GM19324 (cell line): ENCODE results near the gene SIPA1L3.

ENCODE experiments used
- ATAC-seq: cut with Tn5 transposase; IDR thresholded peaks from one replicate; pipeline ENCODE4 v1.9.1; 2021; ENCODE audit warnings: mild to moderate bottlenecking, moderate library complexity; ENCODE audit not compliant: unreplicated experiment, low FRiP score

SIPA1L3 gene

DNA sequence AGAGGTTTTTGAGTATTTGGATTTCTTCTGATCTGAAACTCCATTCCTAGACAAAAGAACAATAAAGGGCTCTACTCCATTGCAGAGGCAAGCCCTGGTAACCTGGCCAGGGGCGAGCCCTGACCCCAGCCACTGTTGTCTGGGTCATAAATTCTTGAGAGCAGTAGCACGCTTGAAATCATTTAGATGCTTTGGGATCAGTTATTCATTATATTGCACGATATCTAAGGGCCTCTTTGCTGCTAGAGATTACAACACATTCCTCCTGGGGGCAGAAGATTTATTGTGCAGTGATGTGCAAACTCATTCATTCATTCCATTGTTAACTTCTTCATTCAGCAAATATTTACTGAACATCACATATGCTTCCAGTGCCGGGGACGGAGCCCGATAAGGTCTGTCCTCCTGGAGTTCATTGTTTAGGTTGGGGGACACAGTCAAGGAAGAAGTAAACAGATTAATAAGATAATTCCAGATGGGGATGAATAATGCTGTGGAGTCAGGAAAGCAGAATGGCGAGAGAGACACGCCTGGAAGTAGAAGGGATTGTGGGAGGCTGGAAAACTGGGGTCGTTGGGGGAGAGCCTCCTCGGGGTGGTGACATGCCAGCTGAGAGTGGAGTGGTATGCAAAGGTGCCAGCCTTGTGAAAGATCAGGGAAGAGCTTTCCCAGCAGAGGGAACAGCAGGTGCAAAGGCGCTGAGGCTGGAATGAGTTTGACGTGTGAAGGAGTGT lies 34.9 kb downstream of the SIPA1L3 start:
- no peak for ATAC-seq

DNA sequence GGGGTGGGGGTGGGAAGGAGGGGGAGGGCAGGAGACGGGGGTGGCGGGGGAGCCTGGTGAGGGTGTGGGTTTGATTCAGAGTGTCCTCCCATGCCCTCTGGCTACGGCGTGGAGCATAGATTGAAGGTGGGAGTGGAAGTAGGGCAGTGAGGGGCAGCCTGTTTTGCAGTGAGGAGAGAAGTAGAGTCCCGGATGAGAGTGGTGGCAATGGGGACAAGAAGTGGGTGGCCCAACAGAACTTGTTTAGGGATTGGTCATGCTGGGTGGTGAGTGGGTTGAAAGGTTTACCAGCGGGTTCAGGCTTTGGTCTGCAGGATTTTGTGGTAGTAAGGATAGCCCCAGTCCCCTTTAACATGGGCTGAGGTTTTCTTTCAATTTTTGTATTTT lies 35.5 kb downstream of the SIPA1L3 start:
- no peak for ATAC-seq

DNA sequence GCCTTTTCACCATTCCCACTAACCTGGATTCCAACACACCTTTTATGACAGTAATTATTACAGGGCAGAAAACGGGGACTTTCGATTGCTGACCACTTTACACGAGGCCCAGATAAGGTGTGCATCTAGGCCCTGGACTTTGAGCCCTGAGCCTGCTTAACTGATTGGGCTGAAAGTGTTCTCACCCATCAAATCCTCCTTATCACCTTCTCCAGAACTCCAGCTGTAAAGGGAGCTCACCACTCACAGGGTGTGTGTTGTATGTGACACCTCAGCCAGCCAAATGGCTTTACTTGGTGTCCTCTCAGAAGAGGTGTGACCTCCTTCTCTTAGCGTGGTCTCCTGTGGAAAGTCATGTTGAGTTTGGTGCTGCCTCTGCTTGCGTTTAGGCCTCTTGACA lies 36.5 kb downstream of the SIPA1L3 start:
- ATAC-seq: no peak

DNA sequence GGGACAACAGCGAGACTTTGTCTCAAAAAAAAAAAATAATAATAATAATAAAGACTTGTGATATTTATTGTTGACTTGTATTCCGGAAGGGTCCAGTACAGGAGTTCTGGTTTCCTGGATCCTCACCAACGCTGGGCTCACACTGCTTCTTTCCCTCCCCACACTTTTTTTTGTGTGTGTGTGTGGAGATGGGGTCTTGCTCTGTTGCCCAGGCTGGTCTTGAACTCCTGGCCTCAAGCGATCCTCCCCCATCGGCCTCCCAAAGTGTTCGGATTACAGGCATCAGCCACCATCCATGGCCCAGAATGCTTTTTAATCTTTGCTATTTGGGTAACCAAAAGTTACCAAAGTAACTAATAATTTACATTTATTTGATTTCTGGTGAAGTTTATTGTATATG lies 39.1 kb downstream of the SIPA1L3 start:
- no peak for ATAC-seq

DNA sequence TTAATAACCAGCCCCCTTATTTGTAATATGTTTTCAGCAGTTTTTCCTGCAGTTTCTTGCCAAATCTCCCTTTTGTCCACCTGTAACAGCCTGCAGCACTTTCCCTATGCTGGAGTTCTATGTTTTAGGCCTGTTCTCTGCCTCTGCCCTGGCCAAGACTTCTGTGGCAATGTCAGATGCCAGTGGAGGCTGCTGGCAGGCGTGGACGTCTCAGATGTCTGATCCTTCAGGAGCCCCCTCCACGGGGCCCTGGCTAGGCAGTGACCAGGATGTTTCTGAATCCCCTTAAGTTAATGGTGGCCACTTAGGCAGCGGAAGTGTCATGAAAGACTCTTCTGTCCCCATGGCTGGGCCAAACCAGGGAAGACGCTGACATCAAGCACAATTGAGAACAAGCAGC lies 40.8 kb downstream of the SIPA1L3 start:
- ATAC-seq: no peak

GRCh38 chr19:37948362-37948761 lies 41.4 kb downstream of the SIPA1L3 start:
- ATAC-seq: no peak

DNA sequence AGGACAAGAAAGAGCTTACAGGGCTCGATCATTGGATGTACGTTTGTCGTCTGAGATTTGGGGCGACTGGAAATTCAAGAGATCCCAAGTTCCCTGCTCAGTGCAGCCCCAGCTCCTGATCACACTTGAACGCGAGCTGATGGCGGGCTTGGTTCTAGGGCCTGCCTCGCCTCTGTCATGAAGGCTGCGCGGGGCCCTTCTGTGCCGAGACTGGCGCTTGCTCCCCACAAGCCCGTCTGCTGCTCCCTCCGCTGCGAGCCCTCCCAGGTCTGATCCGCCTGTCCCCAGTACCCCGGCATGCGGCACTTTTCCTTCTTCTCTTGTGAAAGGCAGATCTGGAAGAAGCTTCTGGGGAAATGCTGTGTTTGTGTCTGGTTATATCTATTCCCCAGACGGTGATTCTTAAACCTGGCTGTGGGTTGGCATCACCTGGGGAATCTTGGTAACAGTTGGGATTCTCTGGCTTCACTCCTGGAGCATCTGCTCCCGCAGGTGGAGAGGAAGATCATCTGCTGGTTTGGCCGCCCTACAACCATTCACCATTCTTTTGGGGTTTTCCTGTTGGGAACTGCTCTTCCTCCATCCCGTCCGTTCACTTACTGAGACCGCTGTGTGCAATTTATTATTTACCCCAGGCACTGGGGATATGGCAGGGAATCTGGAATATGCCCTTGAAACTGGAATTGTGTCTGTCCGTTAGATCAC lies 43.6 kb downstream of the SIPA1L3 start:
- no peak for ATAC-seq

DNA sequence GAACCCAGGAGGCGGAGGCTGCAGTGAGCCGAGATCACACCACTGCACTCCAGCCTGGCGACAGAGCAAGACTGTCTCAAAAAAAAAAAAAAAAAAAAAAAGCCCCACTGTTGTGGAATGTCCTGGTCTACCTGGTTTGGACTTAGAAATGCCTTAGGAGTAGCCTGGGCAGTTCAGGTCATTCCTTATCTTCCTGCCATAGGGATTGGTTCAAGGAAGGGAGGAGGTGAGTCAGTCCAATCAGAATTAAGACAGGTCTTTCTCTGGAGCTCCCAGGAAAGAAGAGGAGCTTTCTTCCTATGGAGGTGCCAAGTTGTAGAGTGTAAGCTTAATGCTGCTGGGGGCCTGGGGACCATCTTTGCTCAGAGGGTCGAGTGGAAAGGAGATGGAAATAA lies 44.8 kb downstream of the SIPA1L3 start:
- no peak for ATAC-seq

DNA sequence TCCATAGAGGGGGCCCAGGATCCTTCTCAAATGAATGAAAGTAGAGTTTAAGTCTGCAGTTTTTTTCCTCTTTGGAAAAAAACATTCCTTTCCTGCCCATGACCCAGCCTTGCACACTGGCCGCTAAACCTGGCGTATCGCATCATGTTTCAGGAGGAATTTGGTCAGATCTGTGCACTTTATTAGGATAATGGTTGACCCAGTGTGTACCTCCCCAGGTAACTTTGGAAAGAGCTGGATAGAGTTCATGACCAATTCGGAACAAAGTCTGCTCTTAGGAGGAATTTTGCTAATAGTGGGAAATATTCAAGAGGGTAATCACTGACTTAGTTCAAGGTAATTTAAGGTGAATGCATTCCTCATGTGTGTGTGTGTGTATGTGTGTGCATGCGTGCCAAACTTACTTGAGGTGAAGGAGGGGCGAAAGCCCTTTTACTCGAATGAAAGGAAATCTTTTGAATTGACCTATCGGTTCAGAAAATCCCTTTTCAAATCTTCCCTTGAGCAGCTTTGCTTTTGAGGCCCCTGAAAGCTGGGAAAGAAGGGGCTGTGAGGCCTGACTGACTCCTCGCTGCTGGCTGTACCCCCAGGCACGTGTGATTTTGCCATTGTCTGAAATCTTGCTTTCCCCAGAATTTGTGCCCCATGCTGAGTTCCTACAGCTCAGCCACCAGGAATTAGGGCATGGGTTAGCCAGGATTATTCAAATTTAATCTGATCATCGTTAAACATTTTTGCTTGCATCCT lies 46.3 kb downstream of the SIPA1L3 start:
- ATAC-seq: no peak

- no peak for ATAC-seq
These were observed 46.9 kb downstream of the SIPA1L3 start for GRCh38 chr19:37953918-37954303.

DNA sequence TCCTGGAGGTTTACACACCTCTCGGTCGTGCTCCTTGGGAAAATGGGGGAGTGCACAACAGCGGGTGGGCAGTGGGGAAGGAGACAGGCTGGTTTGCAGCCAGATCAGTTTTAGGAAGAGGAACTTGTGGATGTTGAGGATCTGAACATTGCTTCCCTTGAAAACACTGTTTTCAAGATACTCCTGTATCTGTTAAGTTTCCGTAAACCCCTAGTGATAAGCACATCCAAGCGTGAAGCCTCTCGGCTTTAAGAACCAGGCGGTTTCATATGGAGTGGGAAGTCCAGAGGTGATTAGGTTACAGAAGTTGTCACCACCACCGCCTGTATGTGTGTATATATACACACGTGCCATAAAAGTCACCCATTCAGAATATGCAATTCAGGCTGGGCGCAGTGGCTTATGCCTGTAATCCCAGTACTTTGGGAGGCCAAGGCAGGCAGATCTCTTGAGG lies 47.4 kb downstream of the SIPA1L3 start:
- no peak for ATAC-seq

DNA sequence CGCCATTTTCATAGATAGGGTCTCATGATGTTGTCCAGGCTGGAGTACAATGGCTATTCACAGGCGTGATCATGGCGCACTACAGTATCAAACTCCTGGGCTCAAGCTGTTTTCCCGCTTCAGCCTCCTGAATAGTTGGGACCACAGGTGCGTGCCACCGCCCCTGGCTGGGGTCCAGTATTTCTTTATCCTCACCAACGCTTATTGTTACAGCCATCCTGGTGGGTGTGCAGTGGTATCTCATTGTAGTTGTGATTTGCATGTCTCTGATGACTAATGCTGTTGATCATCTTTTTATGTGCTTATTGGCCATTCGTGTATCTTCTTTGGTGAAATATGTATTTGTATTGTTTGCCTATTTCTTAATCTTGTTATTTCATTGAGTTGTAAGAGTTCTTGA lies 49.0 kb downstream of the SIPA1L3 start:
- ATAC-seq: no peak

GRCh38 chr19:37957176-37957575 lies 50.2 kb downstream of the SIPA1L3 start:
- ATAC-seq: no peak

DNA sequence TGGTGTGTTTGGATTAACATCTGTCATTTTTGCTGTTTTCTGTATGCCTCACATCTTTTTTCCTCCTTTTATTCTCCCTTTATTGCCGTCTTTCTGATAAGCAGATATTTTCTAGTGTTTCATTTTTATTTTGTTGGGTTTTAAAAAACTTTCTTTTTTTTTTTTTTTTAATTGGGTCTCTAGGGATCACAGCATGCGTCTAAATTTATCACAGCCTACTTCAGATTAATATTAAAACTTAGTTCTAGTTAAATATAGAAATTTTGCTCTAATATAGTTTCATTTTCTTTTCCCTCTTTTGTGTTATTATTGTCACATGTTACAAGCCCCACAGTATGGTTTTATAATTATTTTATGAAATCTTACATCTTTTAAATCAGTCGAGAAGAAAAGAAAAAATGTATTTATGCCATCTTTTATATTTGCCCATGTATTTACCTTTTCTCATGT lies 52.7 kb downstream of the SIPA1L3 start:
- no peak for ATAC-seq

GRCh38 chr19:37961198-37961597 lies 54.2 kb downstream of the SIPA1L3 start:
- ATAC-seq: no peak

DNA sequence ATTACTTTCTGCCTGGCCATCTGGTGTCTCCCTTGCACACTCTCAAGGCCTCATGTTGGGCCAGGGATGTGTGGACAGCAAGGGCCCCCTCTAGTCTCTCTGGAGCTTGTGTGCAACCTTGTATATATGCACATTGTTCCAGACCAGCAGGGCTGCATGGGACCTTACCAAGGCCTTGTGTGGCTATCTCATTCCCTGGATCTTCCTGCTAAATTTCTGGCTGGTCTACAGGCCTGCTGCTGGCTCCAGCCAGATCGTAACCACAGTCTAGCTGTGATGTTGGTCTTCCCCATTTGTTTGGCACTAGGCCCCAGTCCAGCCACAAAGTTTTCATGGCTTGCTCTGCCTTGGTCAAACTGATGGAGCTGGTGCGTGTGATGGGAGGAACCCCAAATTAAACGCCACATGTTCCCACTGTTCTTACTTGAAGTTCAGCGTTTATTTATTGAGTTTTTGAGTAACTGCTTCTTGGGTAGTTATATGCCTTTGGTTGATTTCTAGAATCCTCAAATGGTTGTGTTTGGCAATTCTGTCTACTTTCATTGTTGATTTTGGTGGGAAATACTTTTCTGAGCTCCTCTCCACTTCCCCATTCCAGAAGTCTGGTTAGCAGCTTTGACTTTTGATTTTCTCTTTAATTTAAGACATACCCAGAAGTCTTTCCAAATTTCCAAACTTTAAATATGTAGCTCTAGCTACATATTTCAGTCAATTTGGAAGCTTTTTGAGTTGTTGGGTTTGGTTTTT lies 56.4 kb downstream of the SIPA1L3 start:
- no peak for ATAC-seq

DNA sequence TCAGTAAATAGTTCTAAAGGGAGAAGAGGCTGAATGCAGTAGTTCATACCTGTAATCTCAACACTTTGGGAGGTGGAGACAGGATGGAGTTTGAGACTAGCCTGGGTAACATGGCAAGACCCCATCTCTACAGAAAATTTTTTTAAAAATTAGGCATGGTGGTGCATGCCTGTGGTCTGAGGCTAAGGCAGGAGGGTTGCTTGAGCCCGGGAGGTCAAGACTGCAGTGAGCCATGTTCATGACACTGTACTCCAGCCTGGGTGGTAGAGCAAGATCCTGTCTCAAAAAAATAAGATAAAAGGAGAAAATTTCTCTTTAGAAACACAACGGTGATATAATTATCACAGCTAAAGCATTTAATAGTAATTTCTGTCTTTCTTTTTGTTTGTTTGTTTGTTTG lies 57.1 kb downstream of the SIPA1L3 start:
- ATAC-seq: no peak

DNA sequence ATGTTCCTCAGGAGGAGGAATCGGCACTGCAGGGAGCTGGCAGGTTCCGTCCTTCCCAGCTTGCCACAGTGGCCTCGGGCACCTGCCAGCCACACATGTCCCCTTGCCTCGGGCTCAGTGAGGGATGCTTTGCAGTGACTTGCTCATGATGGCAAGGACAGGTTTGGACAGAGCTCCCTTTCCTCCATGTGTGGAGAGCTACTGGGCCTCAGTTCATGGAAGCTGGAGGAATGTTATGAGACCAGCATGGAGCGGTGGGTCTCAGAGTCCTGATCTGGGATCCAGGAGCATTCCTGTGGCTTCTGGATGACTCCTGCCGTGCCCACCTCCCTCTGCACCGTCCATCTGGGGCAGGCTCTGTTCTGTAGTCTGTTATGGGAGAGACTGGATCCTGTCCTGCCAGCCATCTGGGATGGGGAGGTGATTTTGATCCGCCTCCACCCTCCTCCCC lies 59.2 kb downstream of the SIPA1L3 start:
- no peak for ATAC-seq

DNA sequence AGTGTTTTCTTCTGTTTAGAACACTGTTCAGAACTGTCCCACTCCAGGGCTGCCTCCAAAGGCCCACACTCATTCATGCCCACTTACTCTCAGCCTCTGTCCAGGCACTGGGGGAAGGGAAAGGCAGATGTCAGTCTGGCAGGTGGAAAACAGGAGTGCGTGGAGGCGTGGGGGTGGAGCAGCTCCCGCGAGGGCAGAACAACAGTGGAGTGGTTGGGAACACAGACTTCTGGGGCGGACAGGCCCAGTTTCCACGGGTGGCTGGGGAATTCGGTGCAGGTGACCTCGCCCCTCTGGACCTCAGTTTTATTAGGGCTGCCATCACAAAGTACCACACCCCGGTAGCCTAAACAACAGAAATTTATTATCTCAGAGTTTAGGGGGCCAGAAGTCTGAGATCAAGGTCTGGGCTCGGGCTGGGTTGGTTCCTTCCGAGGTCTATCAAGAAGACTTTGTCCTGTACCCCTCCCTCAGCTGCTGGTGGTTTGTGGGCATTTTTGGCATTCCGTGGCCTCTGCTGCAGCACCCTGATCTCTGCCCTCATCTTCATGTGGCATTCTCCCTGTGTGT lies 59.7 kb downstream of the SIPA1L3 start:
- ATAC-seq: no peak

DNA sequence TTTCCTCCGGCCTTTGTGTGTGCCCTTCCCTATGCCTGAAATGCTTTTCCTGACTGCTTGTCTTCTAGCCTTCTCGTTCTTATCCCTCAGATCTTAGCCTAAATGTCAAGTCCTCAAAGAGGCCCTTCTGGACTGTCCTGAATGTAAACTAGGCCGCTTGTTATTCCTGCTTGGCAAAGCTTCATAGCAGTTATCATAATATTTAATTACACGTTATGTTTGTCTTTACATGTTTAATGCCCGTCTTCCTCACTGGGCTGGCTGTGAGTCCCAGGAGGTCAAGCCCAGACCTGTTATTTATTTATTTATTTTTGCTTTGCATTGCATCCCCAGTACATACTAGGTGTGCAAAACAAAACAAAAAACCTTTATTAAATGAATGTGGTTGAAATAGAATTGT lies 62.7 kb downstream of the SIPA1L3 start:
- ATAC-seq: no peak
